D341Med (cell line): ENCODE data around the gene PRIMPOL.
"Not testable (repeated sequence)": the region's sequence is repeated elsewhere in the genome, so short reads cannot be mapped to it uniquely, and the experiment has no call there.

Source experiments
- DNase-seq: peaks from one replicate; pipeline ENCODE4 v3.0.0; 2012; ENCODE audit warnings: low spot score

The PRIMPOL gene

GRCh38 chr4:184649026-184649970 is at the start of gene PRIMPOL, which contains the start of gene CASP3:
Gene PRIMPOL, plus strand, starts transcription at chr4:184649738. Its CDS starts 7,403 bp downstream, at chr4:184657141.
Gene CASP3, minus strand, starts transcription at chr4:184649447. Its CDS starts 10,994 bp downstream, at chr4:184638453.
- peak; percentile 97 for DNase-seq

GRCh38 chr4:184600982-184601381 is 48.6 kb upstream of the PRIMPOL start:
- not testable (repeated sequence) for DNase-seq

GRCh38 chr4:184602857-184603256 is 46.7 kb upstream of the PRIMPOL start:
- DNase-seq: not testable (repeated sequence)

- not testable (repeated sequence) for DNase-seq
Observed at GRCh38 chr4:184607429-184607828, 42.1 kb upstream of the PRIMPOL start.

GRCh38 chr4:184612074-184612473 is 37.5 kb upstream of the PRIMPOL start:
- DNase-seq: no peak

- no peak for DNase-seq
Observed at GRCh38 chr4:184613405-184613804, 36.1 kb upstream of the PRIMPOL start.

GRCh38 chr4:184614509-184614908 is 35.0 kb upstream of the PRIMPOL start:
- DNase-seq: no peak

GRCh38 chr4:184616168-184616567 is 33.4 kb upstream of the PRIMPOL start:
- DNase-seq: not testable (repeated sequence)

- no peak for DNase-seq
Observed at GRCh38 chr4:184616633-184617551, 32.6 kb upstream of the PRIMPOL start.

- DNase-seq: no peak
Observed at GRCh38 chr4:184617600-184618196, 31.8 kb upstream of the PRIMPOL start.

GRCh38 chr4:184620212-184620867 is 29.2 kb upstream of the PRIMPOL start:
- no peak for DNase-seq

- DNase-seq: no peak
Observed at GRCh38 chr4:184621518-184621917, 28.0 kb upstream of the PRIMPOL start.

- DNase-seq: not testable (repeated sequence)
Observed at GRCh38 chr4:184624504-184624903, 25.0 kb upstream of the PRIMPOL start.

GRCh38 chr4:184624972-184625554 is 24.5 kb upstream of the PRIMPOL start:
- no peak for DNase-seq

- DNase-seq: not testable (repeated sequence)
Observed at GRCh38 chr4:184625783-184626596, 23.5 kb upstream of the PRIMPOL start.

GRCh38 chr4:184628103-184628502 is 21.4 kb upstream of the PRIMPOL start:
- no peak for DNase-seq

GRCh38 chr4:184632842-184633241 is 16.7 kb upstream of the PRIMPOL start:
- DNase-seq: no peak

GRCh38 chr4:184635381-184635780 is 14.2 kb upstream of the PRIMPOL start:
- no peak for DNase-seq

- no peak for DNase-seq
Observed at GRCh38 chr4:184636144-184636543, 13.4 kb upstream of the PRIMPOL start.

GRCh38 chr4:184636897-184637296 is 12.6 kb upstream of the PRIMPOL start:
- DNase-seq: no peak
